HepG2 (cell line): Measurements from ENCODE around the gene DMAC1. TPM values are rescaled to one million over a fixed set of nuclear protein-coding genes. Genes with fewer than 3 reads are reported as not detected.

Source experiments
- ATF2 ChIP-seq: sonication (generic); formaldehyde crosslinking; IDR thresholded peaks from 2 replicates; pipeline ENCODE4 v1.4.0; 2020; ENCODE audit warnings: missing genetic modification reagents
- E2F2 ChIP-seq: sonication (generic); formaldehyde crosslinking; IDR thresholded peaks from 2 replicates; pipeline ENCODE4 v1.4.0; 2020; ENCODE audit warnings: missing genetic modification reagents, borderline replicate concordance
- HNF1B ChIP-seq: sonication (generic); formaldehyde crosslinking; IDR thresholded peaks from 2 replicates; pipeline ENCODE4 v1.5.1; 2020; ENCODE audit warnings: mild to moderate bottlenecking, moderate library complexity, missing genetic modification reagents
- PCBP2 ChIP-seq: fragments of 200-400 bp; formaldehyde crosslinking; optimal IDR thresholded peaks from 2 replicates; pipeline ENCODE3; 2018; ENCODE audit warnings: low read length, low read depth; ENCODE audit not compliant: poor library complexity, severe bottlenecking
- PHB2 ChIP-seq: fragments of 450-650 bp; IDR thresholded peaks from 2 replicates; pipeline ENCODE4 v1.6.1; 2018; ENCODE audit not compliant: partially characterized antibody
- SETDB1 ChIP-seq: sonication (generic); formaldehyde crosslinking; IDR thresholded peaks from 2 replicates; pipeline ENCODE4 v1.5.1; 2020; ENCODE audit warnings: missing genetic modification reagents, mild to moderate bottlenecking, borderline replicate concordance
- TCF12 ChIP-seq, 2 experiments: fragments of 450-650 bp in 1 of 2; sonication (generic) in 1 of 2; formaldehyde crosslinking in 1 of 2; IDR thresholded peaks; 2 replicates each; pipeline versions ENCODE4 v1.6.1 to v1.8.0; 2017 to 2022; ENCODE audit warnings: antibody characterized with exemption in 1 of 2, mild to moderate bottlenecking in 1 of 2, missing genetic modification reagents in 1 of 2, moderate library complexity in 1 of 2
- ZGPAT ChIP-seq: IDR thresholded peaks from 2 replicates; pipeline ENCODE4 v1.6.1; 2016; ENCODE audit warnings: mild to moderate bottlenecking
- ZMAT3 ChIP-seq: sonication (generic); formaldehyde crosslinking; conservative IDR thresholded peaks from 2 replicates; pipeline ENCODE4 v1.7.0; 2021; ENCODE audit warnings: missing genetic modification reagents
- ZNF180 ChIP-seq: sonication (generic); formaldehyde crosslinking; IDR thresholded peaks from 2 replicates; pipeline ENCODE4 v1.4.0; 2020; ENCODE audit warnings: low read depth, missing genetic modification reagents, borderline replicate concordance
- ZNF550 ChIP-seq: sonication (generic); formaldehyde crosslinking; IDR thresholded peaks from 2 replicates; pipeline ENCODE4 v1.4.0; 2020; ENCODE audit warnings: mild to moderate bottlenecking, missing genetic modification reagents, borderline replicate concordance
- polyA plus RNA-seq, 8 experiments: library from polyadenylated mRNA; depleted of rRNA in 3 of 8; stranded (reverse) in 7 of 8; unstranded in 1 of 8; fragments of >200 nt; fragmentation: Illumina TruSeq in 4 of 8; extraction: Trizol in 4 of 8; gene quantifications; 2 replicates each; pipeline versions ENCODE4 v1.2.1 to v1.2.3, GENCODE V29; 2011 to 2016; ENCODE audit warnings: low read depth in 4 of 8, missing spikeins in 1 of 8, mixed read lengths in 1 of 8; ENCODE audit not compliant: insufficient read depth in 1 of 8
- total RNA-seq, 5 experiments: library from RNA; depleted of rRNA; stranded (reverse); fragments of >200 nt; fragmentation: Illumina TruSeq; extraction: Trizol; gene quantifications; 2 replicates each; pipeline ENCODE4 v1.2.3, GENCODE V29; 2016; ENCODE audit warnings: low read depth in 1 of 5
- TF ChIP-seq, protein P1 (sequence below): sonication (generic); formaldehyde crosslinking; IDR thresholded peaks from 2 replicates; pipeline ENCODE4 v1.5.0; 2020; ENCODE audit warnings: mild to moderate bottlenecking, missing genetic modification reagents, borderline replicate concordance

DMAC1 gene
- total and polyA plus RNA-seq, 2 of the 13 experiments (the other 11 are each of a cell fraction or from before 2014, with no cell fraction given): 44.3 to 72.9 TPM

GRCh38 chr9:7799234-7799943 is at the start of gene DMAC1 (continued):
- TF ChIP-seq HNF1B (CRISPR knock-in tag): peak; percentile 45; the same call in 1 of the 2 replicates
- no peak for TF ChIP-seq ATF2 (CRISPR knock-in tag)
- no peak for TF ChIP-seq PHB2
- TF ChIP-seq TCF12 (IDR thresholded peaks at IDR 0.05): no peak
- no peak for TF ChIP-seq TCF12 (CRISPR knock-in tag; IDR thresholded peaks at IDR 0.05)
- no peak for TF ChIP-seq E2F2 (CRISPR knock-in tag)
- no peak for TF ChIP-seq PCBP2
- no peak for TF ChIP-seq ZNF180 (CRISPR knock-in tag)
- TF ChIP-seq, protein P1, sequence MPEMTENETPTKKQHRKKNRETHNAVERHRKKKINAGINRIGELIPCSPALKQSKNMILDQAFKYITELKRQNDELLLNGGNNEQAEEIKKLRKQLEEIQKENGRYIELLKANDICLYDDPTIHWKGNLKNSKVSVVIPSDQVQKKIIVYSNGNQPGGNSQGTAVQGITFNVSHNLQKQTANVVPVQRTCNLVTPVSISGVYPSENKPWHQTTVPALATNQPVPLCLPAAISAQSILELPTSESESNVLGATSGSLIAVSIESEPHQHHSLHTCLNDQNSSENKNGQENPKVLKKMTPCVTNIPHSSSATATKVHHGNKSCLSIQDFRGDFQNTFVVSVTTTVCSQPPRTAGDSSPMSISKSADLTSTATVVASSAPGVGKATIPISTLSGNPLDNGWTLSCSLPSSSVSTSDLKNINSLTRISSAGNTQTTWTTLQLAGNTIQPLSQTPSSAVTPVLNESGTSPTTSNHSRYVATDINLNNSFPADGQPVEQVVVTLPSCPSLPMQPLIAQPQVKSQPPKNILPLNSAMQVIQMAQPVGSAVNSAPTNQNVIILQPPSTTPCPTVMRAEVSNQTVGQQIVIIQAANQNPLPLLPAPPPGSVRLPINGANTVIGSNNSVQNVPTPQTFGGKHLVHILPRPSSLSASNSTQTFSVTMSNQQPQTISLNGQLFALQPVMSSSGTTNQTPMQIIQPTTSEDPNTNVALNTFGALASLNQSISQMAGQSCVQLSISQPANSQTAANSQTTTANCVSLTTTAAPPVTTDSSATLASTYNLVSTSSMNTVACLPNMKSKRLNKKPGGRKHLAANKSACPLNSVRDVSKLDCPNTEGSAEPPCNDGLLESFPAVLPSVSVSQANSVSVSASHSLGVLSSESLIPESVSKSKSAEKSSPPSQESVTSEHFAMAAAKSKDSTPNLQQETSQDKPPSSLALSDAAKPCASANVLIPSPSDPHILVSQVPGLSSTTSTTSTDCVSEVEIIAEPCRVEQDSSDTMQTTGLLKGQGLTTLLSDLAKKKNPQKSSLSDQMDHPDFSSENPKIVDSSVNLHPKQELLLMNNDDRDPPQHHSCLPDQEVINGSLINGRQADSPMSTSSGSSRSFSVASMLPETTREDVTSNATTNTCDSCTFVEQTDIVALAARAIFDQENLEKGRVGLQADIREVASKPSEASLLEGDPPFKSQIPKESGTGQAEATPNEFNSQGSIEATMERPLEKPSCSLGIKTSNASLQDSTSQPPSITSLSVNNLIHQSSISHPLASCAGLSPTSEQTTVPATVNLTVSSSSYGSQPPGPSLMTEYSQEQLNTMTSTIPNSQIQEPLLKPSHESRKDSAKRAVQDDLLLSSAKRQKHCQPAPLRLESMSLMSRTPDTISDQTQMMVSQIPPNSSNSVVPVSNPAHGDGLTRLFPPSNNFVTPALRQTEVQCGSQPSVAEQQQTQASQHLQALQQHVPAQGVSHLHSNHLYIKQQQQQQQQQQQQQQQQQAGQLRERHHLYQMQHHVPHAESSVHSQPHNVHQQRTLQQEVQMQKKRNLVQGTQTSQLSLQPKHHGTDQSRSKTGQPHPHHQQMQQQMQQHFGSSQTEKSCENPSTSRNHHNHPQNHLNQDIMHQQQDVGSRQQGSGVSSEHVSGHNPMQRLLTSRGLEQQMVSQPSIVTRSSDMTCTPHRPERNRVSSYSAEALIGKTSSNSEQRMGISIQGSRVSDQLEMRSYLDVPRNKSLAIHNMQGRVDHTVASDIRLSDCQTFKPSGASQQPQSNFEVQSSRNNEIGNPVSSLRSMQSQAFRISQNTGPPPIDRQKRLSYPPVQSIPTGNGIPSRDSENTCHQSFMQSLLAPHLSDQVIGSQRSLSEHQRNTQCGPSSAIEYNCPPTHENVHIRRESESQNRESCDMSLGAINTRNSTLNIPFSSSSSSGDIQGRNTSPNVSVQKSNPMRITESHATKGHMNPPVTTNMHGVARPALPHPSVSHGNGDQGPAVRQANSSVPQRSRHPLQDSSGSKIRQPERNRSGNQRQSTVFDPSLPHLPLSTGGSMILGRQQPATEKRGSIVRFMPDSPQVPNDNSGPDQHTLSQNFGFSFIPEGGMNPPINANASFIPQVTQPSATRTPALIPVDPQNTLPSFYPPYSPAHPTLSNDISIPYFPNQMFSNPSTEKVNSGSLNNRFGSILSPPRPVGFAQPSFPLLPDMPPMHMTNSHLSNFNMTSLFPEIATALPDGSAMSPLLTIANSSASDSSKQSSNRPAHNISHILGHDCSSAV (CRISPR knock-in tag): no peak
- TF ChIP-seq ZMAT3 (CRISPR knock-in tag): no peak
- peak; percentile 65; the same call in 1 of the 2 replicates for TF ChIP-seq ZGPAT (CRISPR knock-in tag)
- TF ChIP-seq SETDB1: no peak
- no peak for TF ChIP-seq ZNF550 (CRISPR knock-in tag)
